ENCODE measurements around the gene MRPL4. TPM values are rescaled to one million over a fixed set of nuclear protein-coding genes. Genes with fewer than 3 reads are reported as not detected.

The MRPL4 gene
- total and polyA plus RNA-seq, 8 donors: 16.1 to 314 (median 52.4) TPM

GRCh38 chr19:10271543-10272086 lies 19.6 kb downstream of the MRPL4 start:
- Histone ChIP-seq H3K9me3 (no peaks in the 10 kb centered on the region), H3K36me3 (peaks cover 0 to 26% (median 13%) of the 10 kb centered on the region in 4 donors), H3K4me1 (peaks cover 16 to 38% (median 29%) of the 10 kb centered on the region in 4 donors), H3K4me3 (peak overlapping the region; percentile 39 to 68 (median 44)), H3K27ac (peak overlapping the region; percentile 47 to 92 (median 85)), H3K27me3 (peaks cover 0 to 35% (median 0%) of the 10 kb centered on the region in 3 donors)
- TF ChIP-seq POLR2AphosphoS5 (IDR thresholded peaks at IDR 0.05): no peak
- no peak for TF ChIP-seq CTCF (IDR thresholded peaks at IDR 0.05)
- TF ChIP-seq EP300 (IDR thresholded peaks at IDR 0.05): no peak
- TF ChIP-seq POLR2A (IDR thresholded peaks at IDR 0.05): no peak
- WGBS, 5 donors: 26 to 37% (median 31%) methylated on average over 11 to 12 of the region's 12 CpGs
- DNase-seq: peak in 1 of 2 donors; percentile 59
- intact Hi-C loops (cut with DNase I; ENCODE audit: low total_unique reads): no loop called here

- peaks cover 15 to 36% (median 27%) of the 10 kb centered on the region in 4 donors for H3K4me1 ChIP-seq
- intact Hi-C loops (cut with DNase I; ENCODE audit: low total_unique reads): no loop called here
- WGBS, 5 donors: 82 to 93% (median 90%) methylated on average over 10 of the region's 10 CpGs
- H3K27ac ChIP-seq: no peak overlapping the region
- peak overlapping the region in 1 of 4 donors; percentile 68 for H3K4me3 ChIP-seq
- H3K27me3 ChIP-seq: peaks cover 0 to 32% (median 0%) of the 10 kb centered on the region in 3 donors
- no peak for DNase-seq
- H3K9me3 ChIP-seq: no peaks in the 10 kb centered on the region
- peaks cover 6 to 56% (median 28%) of the 10 kb centered on the region in 4 donors for H3K36me3 ChIP-seq
- no peak for TF ChIP-seq EP300 (IDR thresholded peaks at IDR 0.05)
These were observed 22.6 kb downstream of the MRPL4 start for GRCh38 chr19:10274589-10274988.

- Histone ChIP-seq H3K27me3 (peaks cover 0 to 7% (median 0%) of the 10 kb centered on the region in 3 donors), H3K9me3 (no peaks in the 10 kb centered on the region), H3K36me3 (peaks cover 6 to 88% (median 43%) of the 10 kb centered on the region in 4 donors), H3K4me1 (peaks cover 0 to 14% (median 3%) of the 10 kb centered on the region in 4 donors), H3K4me3 (no peak overlapping the region), H3K27ac (no peak overlapping the region)
- DNase-seq: no peak
- TF ChIP-seq EP300 (IDR thresholded peaks at IDR 0.05) (no peak), POLR2A (IDR thresholded peaks at IDR 0.05) (no peak), POLR2AphosphoS5 (IDR thresholded peaks at IDR 0.05) (no peak), CTCF (IDR thresholded peaks at IDR 0.05) (no peak)
- 84 to 89% (median 85%) methylated on average over 9 of the region's 9 CpGs for whole genome bisulfite sequencing, 5 donors
- intact Hi-C loops (cut with DNase I; ENCODE audit: low total_unique reads): no loop called here
These were observed 26.0 kb downstream of the MRPL4 start for GRCh38 chr19:10277795-10278589.

- WGBS, 5 donors: 83 to 100% (median 94%) methylated on average over 1 of the region's 1 CpG
- intact Hi-C loops (cut with DNase I; ENCODE audit: low total_unique reads): no loop called here
These were observed 26.9 kb downstream of the MRPL4 start for GRCh38 chr19:10278935-10279334.

More at GRCh38 chr19:10278935-10279334, 26.9 kb downstream of the MRPL4 start:
- TF ChIP-seq POLR2A (IDR thresholded peaks at IDR 0.05): no peak
- TF ChIP-seq CTCF (IDR thresholded peaks at IDR 0.05): no peak
- TF ChIP-seq POLR2AphosphoS5 (IDR thresholded peaks at IDR 0.05): no peak
- no peak for TF ChIP-seq EP300 (IDR thresholded peaks at IDR 0.05)
- DNase-seq: no peak
- H3K9me3 ChIP-seq: no peaks in the 10 kb centered on the region
- no peak overlapping the region for H3K4me3 ChIP-seq
- peaks cover 11 to 97% (median 52%) of the 10 kb centered on the region in 4 donors for H3K36me3 ChIP-seq
- peaks cover 0 to 14% (median 0%) of the 10 kb centered on the region in 3 donors for H3K27me3 ChIP-seq
- H3K4me1 ChIP-seq: peaks cover 0 to 7% (median 3%) of the 10 kb centered on the region in 4 donors
- H3K27ac ChIP-seq: no peak overlapping the region
